Keratinocyte (primary cell): ENCODE measurements around the gene SHD.

ENCODE experiments used
- CTCF ChIP-seq, 3 experiments: IDR thresholded peaks in 1 of 3; conservative IDR thresholded peaks in 1 of 3; optimal IDR thresholded peaks in 1 of 3; 2 replicates in 2 of 3; 3 replicates in 1 of 3; pipeline versions ENCODE3 to v1.5.1; 2011; ENCODE audit warnings: low read length in 3 of 3, mild to moderate bottlenecking in 3 of 3, moderate library complexity in 2 of 3, control low read depth in 1 of 3, inconsistent platforms in 1 of 3; ENCODE audit not compliant: insufficient read depth in 2 of 3; ENCODE audit errors: extremely low read depth in 1 of 3
- EZH2 ChIP-seq: IDR thresholded peaks from one replicate; pipeline ENCODE4 v1.6.1; 2012; ENCODE audit warnings: inconsistent platforms, mild to moderate bottlenecking, low read length, moderate library complexity

GRCh38 chr19:4292515-4292914, 13.4 kb downstream of the SHD start:
- TF ChIP-seq EZH2: no peak
- no peak for TF ChIP-seq CTCF (optimal IDR thresholded peaks at IDR 0.05 in 1 of 3, IDR thresholded peaks at IDR 0.05 in 1 of 3, conservative IDR thresholded peaks at IDR 0.05 in 1 of 3; ENCODE audit: extremely low read depth in 1 of 3, insufficient read depth in 2 of 3, low read length in 3 of 3)
